Peyer's patch (tissue), 4 donors: Measurements from ENCODE around the gene GNB5.

Experiments
- CTCF ChIP-seq, 6 experiments: fragments of 450-650 bp in 4 of 6; fragments of 200-600 bp in 2 of 6; sonication (generic) in 1 of 6; IDR thresholded peaks; one replicate each; pipeline ENCODE4 v1.5.1; 2017 to 2019; ENCODE audit warnings: antibody characterized with exemption in 6 of 6, mild to moderate bottlenecking in 3 of 6, moderate library complexity in 1 of 6
- POLR2A ChIP-seq, 2 donors: fragments of 450-650 bp; IDR thresholded peaks; one replicate each; pipeline ENCODE4 v1.5.1; 2017; ENCODE audit warnings: antibody characterized with exemption in 2 of 2, mild to moderate bottlenecking in 2 of 2, moderate library complexity in 2 of 2

GRCh38 chr15:52103217-52104207, 87.7 kb downstream of the GNB5 start:
- TF ChIP-seq CTCF (IDR thresholded peaks at IDR 0.05) (no peak), POLR2A (IDR thresholded peaks at IDR 0.05) (no peak)
